ENCODE data around the gene RXRA. TPM values are rescaled to one million over a fixed set of nuclear protein-coding genes. Genes with fewer than 3 reads are reported as not detected.

Gene RXRA
- total and polyA plus RNA-seq, 2 of the 13 experiments (the other 11 are each of a cell fraction or from before 2014, with no cell fraction given), result 18.9 to 29.2 TPM

DNA sequence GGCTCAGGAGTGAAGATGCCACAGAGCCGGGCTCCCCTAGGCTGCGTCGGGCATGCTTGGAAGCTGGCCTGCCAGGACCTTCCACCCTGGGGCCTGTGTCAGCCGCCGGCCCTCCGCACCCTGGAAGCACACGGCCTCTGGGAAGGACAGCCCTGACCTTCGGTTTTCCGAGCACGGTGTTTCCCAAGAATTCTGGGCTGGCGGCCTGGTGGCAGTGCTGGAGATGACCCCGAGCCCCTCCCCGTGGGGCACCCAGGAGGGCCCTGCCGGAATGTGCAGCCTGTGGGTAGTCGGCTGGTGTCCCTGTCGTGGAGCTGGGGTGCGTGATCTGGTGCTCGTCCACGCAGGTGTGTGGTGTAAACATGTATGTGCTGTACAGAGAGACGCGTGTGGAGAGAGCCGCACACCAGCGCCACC lies 113.1 kb downstream of the RXRA start (continued):
- TF ChIP-seq KAT8 (CRISPR knock-in tag; IDR thresholded peaks at IDR 0.05) (peak; percentile 28; the same call in 1 of the 2 replicates), ZNF550 (CRISPR knock-in tag; IDR thresholded peaks at IDR 0.05; ENCODE audit: borderline replicate concordance) (no peak), ZNF17 (CRISPR knock-in tag; IDR thresholded peaks at IDR 0.05) (no peak), ARID5B (CRISPR knock-in tag; IDR thresholded peaks at IDR 0.05) (peak; percentile 56; the same call in 1 of the 2 replicates), NONO (IDR thresholded peaks at IDR 0.05) (no peak), NONO (CRISPR knock-in tag; conservative IDR thresholded peaks at IDR 0.05) (0 out of 2 replicates have a peak, but pooled peaks have one; percentile 33), ATF4 (CRISPR knock-in tag; IDR thresholded peaks at IDR 0.05) (no peak), ZNF709 (CRISPR knock-in tag; IDR thresholded peaks at IDR 0.05) (no peak), RARG (CRISPR knock-in tag; IDR thresholded peaks at IDR 0.05; ENCODE audit: low read depth) (no peak), HNRNPH1 (optimal IDR thresholded peaks at IDR 0.05; ENCODE audit: low read depth, low read length) (no peak), GLI4 (CRISPR knock-in tag; IDR thresholded peaks at IDR 0.05; ENCODE audit: borderline replicate concordance) (no peak), ZNF644 (CRISPR knock-in tag; IDR thresholded peaks at IDR 0.05; ENCODE audit: low read depth) (no peak), ZMAT3 (CRISPR knock-in tag; conservative IDR thresholded peaks at IDR 0.05) (no peak), PRDM10 (CRISPR knock-in tag; IDR thresholded peaks at IDR 0.05; ENCODE audit: low read depth) (no peak), ZNF383 (CRISPR knock-in tag; IDR thresholded peaks at IDR 0.05; ENCODE audit: borderline replicate concordance) (no peak)
- TF ChIP-seq, protein P1, sequence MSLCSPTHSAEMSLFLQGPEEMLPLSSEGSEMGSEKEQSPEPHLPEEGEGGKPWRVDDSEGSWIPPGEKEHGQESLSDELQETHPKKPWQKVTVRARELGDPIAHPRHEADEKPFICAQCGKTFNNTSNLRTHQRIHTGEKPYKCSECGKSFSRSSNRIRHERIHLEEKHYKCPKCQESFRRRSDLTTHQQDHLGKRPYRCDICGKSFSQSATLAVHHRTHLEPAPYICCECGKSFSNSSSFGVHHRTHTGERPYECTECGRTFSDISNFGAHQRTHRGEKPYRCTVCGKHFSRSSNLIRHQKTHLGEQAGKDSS (CRISPR knock-in tag; IDR thresholded peaks at IDR 0.05; ENCODE audit: borderline replicate concordance, low read depth), result peak; percentile 33; the same call in 1 of the 2 replicates
- TF ChIP-seq, protein P2, sequence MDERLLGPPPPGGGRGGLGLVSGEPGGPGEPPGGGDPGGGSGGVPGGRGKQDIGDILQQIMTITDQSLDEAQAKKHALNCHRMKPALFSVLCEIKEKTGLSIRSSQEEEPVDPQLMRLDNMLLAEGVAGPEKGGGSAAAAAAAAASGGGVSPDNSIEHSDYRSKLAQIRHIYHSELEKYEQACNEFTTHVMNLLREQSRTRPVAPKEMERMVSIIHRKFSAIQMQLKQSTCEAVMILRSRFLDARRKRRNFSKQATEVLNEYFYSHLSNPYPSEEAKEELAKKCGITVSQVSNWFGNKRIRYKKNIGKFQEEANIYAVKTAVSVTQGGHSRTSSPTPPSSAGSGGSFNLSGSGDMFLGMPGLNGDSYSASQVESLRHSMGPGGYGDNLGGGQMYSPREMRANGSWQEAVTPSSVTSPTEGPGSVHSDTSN (CRISPR knock-in tag; IDR thresholded peaks at IDR 0.05), result no peak
- TF ChIP-seq, protein P3, sequence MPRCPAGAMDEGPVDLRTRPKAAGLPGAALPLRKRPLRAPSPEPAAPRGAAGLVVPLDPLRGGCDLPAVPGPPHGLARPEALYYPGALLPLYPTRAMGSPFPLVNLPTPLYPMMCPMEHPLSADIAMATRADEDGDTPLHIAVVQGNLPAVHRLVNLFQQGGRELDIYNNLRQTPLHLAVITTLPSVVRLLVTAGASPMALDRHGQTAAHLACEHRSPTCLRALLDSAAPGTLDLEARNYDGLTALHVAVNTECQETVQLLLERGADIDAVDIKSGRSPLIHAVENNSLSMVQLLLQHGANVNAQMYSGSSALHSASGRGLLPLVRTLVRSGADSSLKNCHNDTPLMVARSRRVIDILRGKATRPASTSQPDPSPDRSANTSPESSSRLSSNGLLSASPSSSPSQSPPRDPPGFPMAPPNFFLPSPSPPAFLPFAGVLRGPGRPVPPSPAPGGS (CRISPR knock-in tag; IDR thresholded peaks at IDR 0.05), result 0 out of 2 replicates have a peak, but pooled peaks have one; percentile 45
